GM18499 (cell line): ENCODE results near the gene NR1H4.
"Not testable (repeated sequence)": the region's sequence is repeated elsewhere in the genome, so short reads cannot be mapped to it uniquely, and the experiment has no call there.

Experiments used
- ATAC-seq: cut with Tn5 transposase; IDR thresholded peaks from one replicate; pipeline ENCODE4 v1.9.1; 2021; ENCODE audit warnings: moderate number of reproducible peaks; ENCODE audit not compliant: insufficient read depth, unreplicated experiment

The NR1H4 gene

GRCh38 chr12:100473716-100474150 lies at the start of gene NR1H4:
NR1H4 (plus strand) TSS chr12:100473866; CDS start chr12:100493324, 19,458 bp downstream.
- no peak for ATAC-seq

- no peak for ATAC-seq
These were observed 47.5 kb upstream of the NR1H4 start for GRCh38 chr12:100426145-100426544.

GRCh38 chr12:100427078-100427477 lies 46.6 kb upstream of the NR1H4 start:
- ATAC-seq: no peak

- ATAC-seq: not testable (repeated sequence)
These were observed 43.4 kb upstream of the NR1H4 start for GRCh38 chr12:100430251-100430650.

- ATAC-seq: no peak
These were observed 40.0 kb upstream of the NR1H4 start for GRCh38 chr12:100433701-100434100.

- ATAC-seq: no peak
These were observed 39.5 kb upstream of the NR1H4 start for GRCh38 chr12:100434177-100434576.

- ATAC-seq: no peak
These were observed 37.7 kb upstream of the NR1H4 start for GRCh38 chr12:100435957-100436356.

- ATAC-seq: no peak
These were observed 36.4 kb upstream of the NR1H4 start for GRCh38 chr12:100437038-100437841.

- no peak for ATAC-seq
These were observed 33.9 kb upstream of the NR1H4 start for GRCh38 chr12:100439797-100440196.

GRCh38 chr12:100442403-100442802 lies 31.3 kb upstream of the NR1H4 start:
- no peak for ATAC-seq

- no peak for ATAC-seq
These were observed 30.2 kb upstream of the NR1H4 start for GRCh38 chr12:100443434-100443833.

- no peak for ATAC-seq
These were observed 28.6 kb upstream of the NR1H4 start for GRCh38 chr12:100445081-100445481.

- ATAC-seq: no peak
These were observed 26.3 kb upstream of the NR1H4 start for GRCh38 chr12:100447381-100447780.

GRCh38 chr12:100448656-100449055 lies 25.0 kb upstream of the NR1H4 start:
- ATAC-seq: no peak

- no peak for ATAC-seq
These were observed 22.9 kb upstream of the NR1H4 start for GRCh38 chr12:100450735-100451134.

- no peak for ATAC-seq
These were observed 19.7 kb upstream of the NR1H4 start for GRCh38 chr12:100453951-100454350.

- ATAC-seq: no peak
These were observed 17.8 kb upstream of the NR1H4 start for GRCh38 chr12:100455896-100456295.

- ATAC-seq: no peak
These were observed 15.5 kb upstream of the NR1H4 start for GRCh38 chr12:100458191-100458590.

GRCh38 chr12:100460702-100461101 lies 13.0 kb upstream of the NR1H4 start:
- ATAC-seq: no peak

- no peak for ATAC-seq
These were observed 12.2 kb upstream of the NR1H4 start for GRCh38 chr12:100461330-100461973.

GRCh38 chr12:100463661-100464060 lies 10.0 kb upstream of the NR1H4 start:
- no peak for ATAC-seq

- ATAC-seq: no peak
These were observed 9.1 kb upstream of the NR1H4 start for GRCh38 chr12:100464529-100464928.
